HepG2 (cell line): ENCODE measurements around the gene PGPEP1. TPM values are rescaled to one million over a fixed set of nuclear protein-coding genes. Genes with fewer than 3 reads are reported as not detected.

Experiments used
- CBX5 ChIP-seq: sonication (generic); formaldehyde crosslinking; IDR thresholded peaks from 2 replicates; pipeline ENCODE4 v1.4.0; 2020; ENCODE audit warnings: missing genetic modification reagents, borderline replicate concordance
- CEBPG ChIP-seq: IDR thresholded peaks from 2 replicates; pipeline ENCODE4 v1.6.1; 2016
- KIAA2018 ChIP-seq: sonication (generic); formaldehyde crosslinking; IDR thresholded peaks from 2 replicates; pipeline ENCODE4 v1.5.0; 2020; ENCODE audit warnings: mild to moderate bottlenecking, missing genetic modification reagents, borderline replicate concordance
- PHF20 ChIP-seq: sonication (generic); formaldehyde crosslinking; IDR thresholded peaks from 2 replicates; pipeline ENCODE4 v1.5.0; 2020; ENCODE audit warnings: mild to moderate bottlenecking, missing genetic modification reagents
- PRDM15 ChIP-seq: sonication (generic); formaldehyde crosslinking; IDR thresholded peaks from 2 replicates; pipeline ENCODE4 v1.4.0; 2020; ENCODE audit warnings: missing genetic modification reagents
- RXRB ChIP-seq: IDR thresholded peaks from 2 replicates; pipeline ENCODE4 v1.6.1; 2016; ENCODE audit warnings: borderline replicate concordance, missing genetic modification reagents, missing compliant biosample characterization
- SIX4 ChIP-seq: sonication (generic); formaldehyde crosslinking; IDR thresholded peaks from 2 replicates; pipeline ENCODE4 v1.4.0; 2020; ENCODE audit warnings: missing genetic modification reagents
- SP140L ChIP-seq: sonication (generic); formaldehyde crosslinking; IDR thresholded peaks from 2 replicates; pipeline ENCODE4 v1.4.0; 2020; ENCODE audit warnings: missing genetic modification reagents, borderline replicate concordance
- TBP ChIP-seq: sonication (generic); formaldehyde crosslinking; IDR thresholded peaks from 2 replicates; pipeline ENCODE4 v1.5.0; 2020; ENCODE audit warnings: missing genetic modification reagents
- ZNF484 ChIP-seq: sonication (generic); formaldehyde crosslinking; IDR thresholded peaks from 2 replicates; pipeline ENCODE4 v1.5.1; 2020; ENCODE audit warnings: mild to moderate bottlenecking, low read depth, missing genetic modification reagents, borderline replicate concordance
- polyA plus RNA-seq, 8 experiments: library from polyadenylated mRNA; depleted of rRNA in 3 of 8; stranded (reverse) in 7 of 8; unstranded in 1 of 8; fragments of >200 nt; fragmentation: Illumina TruSeq in 4 of 8; extraction: Trizol in 4 of 8; gene quantifications; 2 replicates each; pipeline versions ENCODE4 v1.2.1 to v1.2.3, GENCODE V29; 2011 to 2016; ENCODE audit warnings: low read depth in 4 of 8, missing spikeins in 1 of 8, mixed read lengths in 1 of 8; ENCODE audit not compliant: insufficient read depth in 1 of 8
- total RNA-seq, 5 experiments: library from RNA; depleted of rRNA; stranded (reverse); fragments of >200 nt; fragmentation: Illumina TruSeq; extraction: Trizol; gene quantifications; 2 replicates each; pipeline ENCODE4 v1.2.3, GENCODE V29; 2016; ENCODE audit warnings: low read depth in 1 of 5
- TF ChIP-seq, protein P1 (sequence below): sonication (generic); formaldehyde crosslinking; IDR thresholded peaks from 2 replicates; pipeline ENCODE4 v1.5.0; 2020; ENCODE audit warnings: mild to moderate bottlenecking, missing genetic modification reagents, moderate library complexity
- TF ChIP-seq, protein P2 (sequence below): IDR thresholded peaks from 2 replicates; pipeline ENCODE4 v1.6.1; 2016; ENCODE audit warnings: missing compliant biosample characterization, missing genetic modification reagents, borderline replicate concordance

PGPEP1 gene
- total and polyA plus RNA-seq, 2 of the 13 experiments (the other 11 are each of a cell fraction or from before 2014, with no cell fraction given): 53.1 to 56.6 TPM

GRCh38 chr19:18322759-18323460, 17.5 kb upstream of the PGPEP1 start, which contains the start of gene LSM4 (continued):
- TF ChIP-seq SIX4: peak; percentile 3; the same call in 1 of the 2 replicates
- no peak for TF ChIP-seq ZNF484 (CRISPR knock-in tag)
- TF ChIP-seq CEBPG: peak; percentile 56; the same call in 1 of the 2 replicates
- TF ChIP-seq, protein P1, sequence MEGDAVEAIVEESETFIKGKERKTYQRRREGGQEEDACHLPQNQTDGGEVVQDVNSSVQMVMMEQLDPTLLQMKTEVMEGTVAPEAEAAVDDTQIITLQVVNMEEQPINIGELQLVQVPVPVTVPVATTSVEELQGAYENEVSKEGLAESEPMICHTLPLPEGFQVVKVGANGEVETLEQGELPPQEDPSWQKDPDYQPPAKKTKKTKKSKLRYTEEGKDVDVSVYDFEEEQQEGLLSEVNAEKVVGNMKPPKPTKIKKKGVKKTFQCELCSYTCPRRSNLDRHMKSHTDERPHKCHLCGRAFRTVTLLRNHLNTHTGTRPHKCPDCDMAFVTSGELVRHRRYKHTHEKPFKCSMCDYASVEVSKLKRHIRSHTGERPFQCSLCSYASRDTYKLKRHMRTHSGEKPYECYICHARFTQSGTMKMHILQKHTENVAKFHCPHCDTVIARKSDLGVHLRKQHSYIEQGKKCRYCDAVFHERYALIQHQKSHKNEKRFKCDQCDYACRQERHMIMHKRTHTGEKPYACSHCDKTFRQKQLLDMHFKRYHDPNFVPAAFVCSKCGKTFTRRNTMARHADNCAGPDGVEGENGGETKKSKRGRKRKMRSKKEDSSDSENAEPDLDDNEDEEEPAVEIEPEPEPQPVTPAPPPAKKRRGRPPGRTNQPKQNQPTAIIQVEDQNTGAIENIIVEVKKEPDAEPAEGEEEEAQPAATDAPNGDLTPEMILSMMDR: peak; percentile 59
- peak; percentile 61; the same call in 1 of the 2 replicates for TF ChIP-seq PHF20 (CRISPR knock-in tag)
- TF ChIP-seq PRDM15 (CRISPR knock-in tag): peak; percentile 61; the same call in 1 of the 2 replicates
- no peak for TF ChIP-seq KIAA2018 (CRISPR knock-in tag)
- TF ChIP-seq CBX5 (CRISPR knock-in tag): peak; percentile 12; the same call in 1 of the 2 replicates
- TF ChIP-seq SP140L (CRISPR knock-in tag): no peak
- 0 out of 2 replicates have a peak, but pooled peaks have one; percentile 59 for TF ChIP-seq TBP
- TF ChIP-seq RXRB: 0 out of 2 replicates have a peak, but pooled peaks have one; percentile 32
- TF ChIP-seq, protein P2, sequence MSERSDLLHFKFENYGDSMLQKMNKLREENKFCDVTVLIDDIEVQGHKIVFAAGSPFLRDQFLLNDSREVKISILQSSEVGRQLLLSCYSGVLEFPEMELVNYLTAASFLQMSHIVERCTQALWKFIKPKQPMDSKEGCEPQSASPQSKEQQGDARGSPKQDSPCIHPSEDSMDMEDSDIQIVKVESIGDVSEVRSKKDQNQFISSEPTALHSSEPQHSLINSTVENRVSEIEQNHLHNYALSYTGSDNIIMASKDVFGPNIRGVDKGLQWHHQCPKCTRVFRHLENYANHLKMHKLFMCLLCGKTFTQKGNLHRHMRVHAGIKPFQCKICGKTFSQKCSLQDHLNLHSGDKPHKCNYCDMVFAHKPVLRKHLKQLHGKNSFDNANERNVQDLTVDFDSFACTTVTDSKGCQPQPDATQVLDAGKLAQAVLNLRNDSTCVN (CRISPR knock-in tag): peak; percentile 50; the same call in 1 of the 2 replicates
